ENCODE measurements around the gene SDCCAG8.

- TF ChIP-seq CTCF (IDR thresholded peaks at IDR 0.05) (no peak), POLR2A (IDR thresholded peaks at IDR 0.05) (no peak)
Observed at GRCh38 chr1:243493156-243494129, 237.6 kb downstream of the SDCCAG8 start.

All from body of pancreas (tissue), 4 donors.